Esophagus squamous epithelium (tissue), 4 donors: ENCODE data around the gene NR3C2.

Experiments used
- CTCF ChIP-seq, 6 experiments: fragments of 450-650 bp in 4 of 6; fragments of 200-600 bp in 2 of 6; sonication (generic) in 2 of 6; IDR thresholded peaks; one replicate each; pipeline ENCODE4 v1.5.1; 2016 to 2019; ENCODE audit warnings: antibody characterized with exemption in 6 of 6, mild to moderate bottlenecking in 4 of 6, moderate library complexity in 4 of 6
- POLR2A ChIP-seq, 4 donors: fragments of 450-650 bp; IDR thresholded peaks; one replicate each; pipeline ENCODE4 v1.6.1; 2017; ENCODE audit warnings: antibody characterized with exemption in 4 of 4, mild to moderate bottlenecking in 4 of 4, moderate library complexity in 3 of 4

GRCh38 chr4:148263127-148263526 is 179.1 kb downstream of the NR3C2 start:
- no peak for TF ChIP-seq CTCF (IDR thresholded peaks at IDR 0.05)
- no peak for TF ChIP-seq POLR2A (IDR thresholded peaks at IDR 0.05)
